GM18858 (cell line): Measurements from ENCODE around the gene HSD11B1.
A peak's percentile ranks its signal among the peaks of the same experiment; 100 is the strongest.
"Not testable (repeated sequence)": the region's sequence is repeated elsewhere in the genome, so short reads cannot be mapped to it uniquely, and the experiment has no call there.

Experiments
- ATAC-seq: cut with Tn5 transposase; IDR thresholded peaks from one replicate; pipeline ENCODE4 v1.9.1; 2021; ENCODE audit not compliant: unreplicated experiment

Gene HSD11B1

GRCh38 chr1:209691237-209691636 lies 13.4 kb upstream of the HSD11B1 start:
- no peak for ATAC-seq

- no peak for ATAC-seq
Observed at GRCh38 chr1:209692296-209692695, 12.3 kb upstream of the HSD11B1 start.

- peak; percentile 71 for ATAC-seq
Observed at GRCh38 chr1:209692745-209693504, 11.7 kb upstream of the HSD11B1 start.

- no peak for ATAC-seq
Observed at GRCh38 chr1:209696673-209697072, 8.0 kb upstream of the HSD11B1 start.

- no peak for ATAC-seq
Observed at GRCh38 chr1:209697126-209697525, 7.5 kb upstream of the HSD11B1 start.

- ATAC-seq: not testable (repeated sequence)
Observed at GRCh38 chr1:209700686-209701085, 4.0 kb upstream of the HSD11B1 start.

GRCh38 chr1:209702832-209703231 lies 1.8 kb upstream of the HSD11B1 start:
- ATAC-seq: no peak

- ATAC-seq: peak; percentile 47
Observed at GRCh38 chr1:209703834-209704504, 677 bp upstream of the HSD11B1 start.

GRCh38 chr1:209705033-209705598 lies 470 bp downstream of the HSD11B1 start:
- no peak for ATAC-seq

GRCh38 chr1:209706622-209707021 lies 2.0 kb downstream of the HSD11B1 start:
- ATAC-seq: no peak

GRCh38 chr1:209707308-209707707 lies 2.7 kb downstream of the HSD11B1 start:
- ATAC-seq: no peak

- ATAC-seq: no peak
Observed at GRCh38 chr1:209708297-209708696, 3.7 kb downstream of the HSD11B1 start.

- ATAC-seq: no peak
Observed at GRCh38 chr1:209710093-209710492, 5.4 kb downstream of the HSD11B1 start.

- ATAC-seq: no peak
Observed at GRCh38 chr1:209710847-209711246, 6.2 kb downstream of the HSD11B1 start.

- no peak for ATAC-seq
Observed at GRCh38 chr1:209714338-209714737, 9.7 kb downstream of the HSD11B1 start.

GRCh38 chr1:209715314-209715713 lies 10.7 kb downstream of the HSD11B1 start:
- ATAC-seq: no peak

- no peak for ATAC-seq
Observed at GRCh38 chr1:209717818-209718217, 13.2 kb downstream of the HSD11B1 start.

- no peak for ATAC-seq
Observed at GRCh38 chr1:209720326-209720725, 15.7 kb downstream of the HSD11B1 start.

- no peak for ATAC-seq
Observed at GRCh38 chr1:209720826-209721225, 16.2 kb downstream of the HSD11B1 start.

- no peak for ATAC-seq
Observed at GRCh38 chr1:209721323-209721722, 16.7 kb downstream of the HSD11B1 start.

- ATAC-seq: no peak
Observed at GRCh38 chr1:209723265-209723664, 18.6 kb downstream of the HSD11B1 start.
